Measurements from ENCODE around the gene ODC1.
A peak's percentile ranks its signal among the peaks of the same experiment; 100 is the strongest.

ODC1 gene

DNA sequence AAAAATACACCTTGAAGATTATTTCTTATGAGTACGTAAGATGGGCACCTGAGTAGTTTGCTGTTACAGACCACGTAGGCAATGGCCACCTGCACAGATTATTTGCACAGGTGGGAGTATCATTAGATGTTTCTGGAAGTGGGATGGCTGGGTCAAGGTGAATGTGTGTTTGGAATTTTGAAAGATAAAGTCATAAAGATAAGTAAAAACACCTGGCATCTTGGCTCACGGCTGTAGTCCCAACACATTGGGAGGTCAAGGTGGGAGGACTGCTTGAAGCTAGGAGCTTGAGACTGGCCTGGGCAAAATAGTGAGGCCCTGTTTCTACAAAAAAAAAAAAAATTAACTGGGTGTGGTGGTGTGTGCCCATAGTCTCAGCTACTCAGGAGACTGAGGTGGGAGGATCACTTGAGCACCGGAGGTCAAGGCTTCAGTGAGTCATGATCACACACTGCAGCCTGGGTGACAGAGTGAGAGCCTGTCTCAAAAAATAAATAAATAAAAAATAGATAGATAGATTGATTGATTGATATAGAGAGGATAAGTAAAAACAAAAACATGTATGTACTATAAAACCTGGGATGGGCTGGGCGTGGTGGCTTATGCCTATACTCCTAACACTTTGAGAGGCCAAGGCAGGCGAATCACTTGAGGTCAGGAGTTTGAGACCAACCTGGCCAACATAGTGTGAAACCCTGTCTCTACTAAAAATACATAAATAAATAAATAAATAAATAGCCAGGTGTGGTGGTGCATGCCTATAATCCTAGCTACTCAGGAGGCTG, 30.4 kb downstream of the ODC1 start:
- no peak for DNase-seq (ENCODE audit: low read depth in 1 of 2, low spot score in 1 of 2)

DNA sequence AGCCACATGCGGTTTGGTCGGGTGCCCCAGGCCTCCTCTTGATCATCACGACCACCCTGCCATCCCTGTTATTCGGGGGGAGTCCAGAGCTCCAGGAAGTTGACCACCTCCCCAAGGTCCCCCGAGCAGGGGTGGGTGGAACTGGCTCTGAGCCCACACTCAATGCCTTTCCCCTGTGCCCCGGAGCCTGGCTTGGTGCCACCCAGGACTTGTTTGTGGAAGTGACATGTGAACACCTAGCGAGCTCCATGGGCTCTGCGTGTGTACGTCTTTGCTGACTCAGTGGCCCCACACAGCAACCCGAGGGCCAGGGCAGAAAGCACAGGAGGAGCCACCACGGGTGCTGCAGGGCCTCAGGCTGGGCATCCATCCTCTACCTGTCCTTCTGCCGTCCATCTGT, 32.5 kb downstream of the ODC1 start:
- DNase-seq (ENCODE audit: low read depth in 1 of 2, low spot score in 1 of 2) = no peak

DNA sequence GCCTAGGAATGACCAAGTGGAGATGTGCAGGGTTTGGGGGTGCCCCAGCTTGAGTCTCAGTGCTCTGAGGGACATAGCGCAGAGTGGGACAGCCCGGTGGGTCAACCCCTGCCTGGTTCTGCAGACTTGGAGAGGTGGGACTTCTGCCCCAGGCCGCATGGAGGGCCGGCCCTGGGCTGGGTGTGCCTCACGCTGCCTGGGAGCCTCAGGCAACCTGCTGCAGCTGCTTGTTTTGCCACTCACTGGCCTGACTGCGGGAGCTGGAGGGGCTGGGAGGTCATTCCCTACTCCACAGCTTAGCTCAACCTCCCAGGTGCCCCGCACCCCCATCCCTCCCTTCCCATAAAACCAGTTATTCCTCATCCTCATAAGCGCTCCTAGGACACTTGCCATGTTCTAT, 33.1 kb downstream of the ODC1 start:
- no peak for DNase-seq (ENCODE audit: low read depth in 1 of 2, low spot score in 1 of 2)

DNA sequence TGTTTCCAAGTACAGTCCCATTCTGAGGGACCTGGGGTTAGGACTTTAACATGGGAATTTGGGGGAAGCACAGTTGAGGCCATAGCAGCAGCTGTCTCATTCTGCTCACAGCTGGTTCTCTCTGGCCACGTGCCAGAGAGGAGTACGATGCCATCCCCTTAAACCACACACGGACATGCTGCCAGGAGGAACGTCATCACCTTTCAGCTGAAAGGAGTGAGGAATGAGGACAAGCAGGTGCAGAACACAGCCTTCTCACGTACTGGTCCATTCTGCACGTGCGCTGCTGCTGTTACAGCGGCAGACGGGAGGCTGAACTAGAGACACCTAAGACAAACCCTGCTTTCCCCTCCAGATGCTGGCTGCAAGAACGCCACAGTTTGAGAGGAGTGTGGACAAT, 33.5 kb downstream of the ODC1 start:
- DNase-seq (ENCODE audit: low read depth in 1 of 2, low spot score in 1 of 2) = no peak

DNA sequence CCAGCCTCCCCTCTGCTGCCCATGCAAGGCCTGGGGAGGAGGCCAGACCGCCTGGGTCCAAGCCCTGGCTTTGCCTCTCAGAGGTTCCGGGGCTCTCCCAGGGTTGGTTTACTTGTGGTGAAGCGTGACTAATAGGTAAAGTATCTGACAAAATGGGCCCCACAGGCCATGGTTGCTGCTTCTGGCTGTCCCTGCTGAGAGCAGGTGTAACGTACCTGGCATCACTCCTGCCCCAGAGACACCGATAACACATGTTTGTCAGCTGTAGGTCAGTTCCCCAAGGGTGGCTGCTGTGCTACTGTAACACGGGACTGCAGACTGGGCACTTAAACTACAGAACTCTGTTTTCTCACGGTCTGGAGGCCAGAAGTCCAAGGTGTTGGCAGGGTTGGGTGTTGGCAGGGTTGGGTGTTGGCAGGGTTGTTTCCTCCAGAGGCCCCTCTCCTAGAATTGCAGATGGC, 34.1 kb downstream of the ODC1 start:
- no peak for DNase-seq (ENCODE audit: low read depth in 1 of 2, low spot score in 1 of 2)

DNA sequence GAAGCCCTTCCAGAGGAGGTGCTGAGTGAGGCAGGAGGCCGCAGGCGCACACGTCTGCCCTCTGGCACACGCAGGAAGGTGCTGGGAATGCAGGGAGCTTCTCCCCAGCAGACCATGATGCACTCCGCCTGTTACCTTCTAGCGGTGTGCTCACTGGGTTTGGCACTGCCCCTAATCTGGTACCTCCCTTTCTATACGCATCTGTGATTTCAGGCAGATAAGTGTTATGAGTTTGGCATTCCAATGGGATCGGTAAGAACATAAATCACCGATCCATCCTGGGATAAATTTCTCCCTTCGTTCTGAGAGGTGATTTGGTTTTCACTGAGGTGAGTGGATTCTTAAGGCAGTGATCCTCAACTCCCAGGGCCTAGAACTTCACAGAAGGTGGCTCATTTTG, 34.6 kb downstream of the ODC1 start:
- no peak for DNase-seq (ENCODE audit: low read depth in 1 of 2, low spot score in 1 of 2)

DNA sequence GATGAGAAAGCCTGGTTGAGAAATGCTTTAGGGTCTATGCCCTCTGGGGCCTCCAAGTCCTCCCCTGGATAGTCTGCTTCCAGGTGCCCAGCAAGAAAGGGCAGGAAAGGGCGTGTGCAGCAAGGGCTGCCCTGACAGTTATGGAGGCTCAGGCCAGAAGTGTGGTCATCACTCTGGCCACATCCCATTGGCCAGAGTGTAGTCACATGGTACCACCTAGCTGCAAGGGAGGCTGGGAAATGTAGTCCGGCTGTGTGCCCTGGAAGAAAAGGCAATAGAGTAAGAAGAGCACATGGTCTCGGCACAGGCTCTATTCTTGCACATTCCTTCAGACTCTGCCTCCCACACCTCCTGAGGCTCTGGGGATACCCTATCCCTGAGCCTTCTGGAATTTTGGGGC, 35.7 kb downstream of the ODC1 start:
- peak in 1 of 2 donors; percentile 15 for DNase-seq (ENCODE audit: low read depth in 1 of 2, low spot score in 1 of 2)

DNA sequence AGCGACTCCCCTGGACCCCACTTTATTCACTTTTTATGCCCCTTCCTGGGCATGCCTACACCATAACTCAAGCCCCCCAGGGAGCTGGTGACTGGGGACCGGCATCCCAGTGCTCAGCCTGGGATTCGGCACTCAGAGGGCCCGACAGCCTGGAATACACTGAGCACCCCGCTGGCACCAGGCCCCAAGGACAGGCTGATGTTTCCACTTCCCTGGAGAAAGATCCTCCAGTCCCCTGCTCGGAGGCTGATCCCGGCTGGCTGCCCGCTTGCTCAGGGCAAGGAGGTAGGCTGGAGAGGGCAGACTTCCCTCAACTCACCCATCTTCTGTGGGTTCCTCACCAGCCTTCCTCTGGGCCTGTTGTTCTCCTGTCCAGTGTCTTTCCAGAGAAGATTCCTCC, 36.6 kb downstream of the ODC1 start:
- no peak for DNase-seq (ENCODE audit: low read depth in 1 of 2, low spot score in 1 of 2)

DNA sequence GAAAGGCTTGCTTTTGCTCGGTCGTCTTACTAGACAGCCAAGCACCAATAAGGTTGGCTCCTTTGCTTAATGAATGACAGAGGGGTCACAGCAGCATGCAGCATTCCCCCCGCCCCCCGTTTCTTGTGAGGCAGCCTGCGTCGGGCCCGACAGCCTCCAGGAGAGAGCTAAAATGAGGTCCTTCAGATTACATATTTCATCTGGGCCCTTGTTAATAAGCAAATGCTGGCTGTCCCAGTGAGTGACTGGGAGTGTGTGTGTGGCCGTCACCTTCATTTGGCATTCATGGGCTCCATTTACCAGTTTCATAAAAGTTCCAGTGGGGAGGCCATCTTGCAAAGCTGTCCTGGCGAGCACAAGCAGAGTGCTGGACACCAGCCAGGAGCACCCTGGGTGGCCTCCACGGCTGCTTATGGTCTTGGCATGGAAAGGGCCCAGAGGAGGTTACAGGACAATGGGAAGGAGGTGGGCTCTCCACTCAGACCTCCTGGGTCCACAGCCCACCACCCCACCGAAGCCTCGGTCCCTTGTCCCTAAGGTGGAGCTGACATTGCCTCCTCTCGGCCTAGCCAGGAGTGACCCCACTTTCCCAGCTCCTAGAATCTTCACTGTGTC, 37.2 kb downstream of the ODC1 start:
- no peak for DNase-seq (ENCODE audit: low read depth in 1 of 2, low spot score in 1 of 2)

DNA sequence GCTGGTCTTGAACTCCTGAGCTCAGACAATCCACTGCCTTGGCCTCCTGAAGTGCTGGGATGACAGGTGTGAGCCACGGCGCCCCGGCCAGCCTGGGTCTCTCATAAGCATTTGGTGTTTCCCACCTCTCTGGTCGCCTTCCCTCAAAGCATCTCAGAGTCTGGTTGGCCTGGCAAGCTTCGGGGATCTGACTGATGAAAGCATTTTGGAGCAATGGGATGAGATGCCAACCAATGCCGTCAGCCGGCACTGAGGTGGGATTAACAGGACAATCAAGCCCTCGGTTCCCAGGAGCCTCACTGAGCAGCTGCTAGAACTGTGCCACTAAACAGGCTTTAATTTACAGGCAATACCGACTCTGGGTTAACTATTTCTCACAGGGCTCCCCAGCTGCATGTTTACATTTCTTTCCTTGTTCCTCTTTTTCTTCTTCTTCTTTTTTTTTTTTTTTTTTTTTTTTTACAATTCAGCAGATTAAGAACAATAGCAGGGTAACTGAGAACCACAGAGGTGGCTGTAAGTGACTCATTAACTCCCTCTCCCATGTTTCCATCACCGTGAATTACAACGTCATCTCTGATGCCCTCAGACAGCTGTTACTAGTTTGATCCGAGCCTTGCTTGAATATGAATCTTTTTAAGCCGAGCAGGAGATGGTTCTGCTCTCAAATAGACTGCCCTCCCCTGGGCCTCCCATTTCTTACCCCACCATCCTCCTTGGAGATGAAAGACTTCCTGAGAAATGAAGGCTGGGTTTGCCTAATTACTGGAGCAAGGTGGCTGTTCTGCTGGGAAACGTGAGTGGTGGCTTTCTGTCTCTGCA, 37.9 kb downstream of the ODC1 start:
- DNase-seq (ENCODE audit: low read depth in 1 of 2, low spot score in 1 of 2) = no peak

DNA sequence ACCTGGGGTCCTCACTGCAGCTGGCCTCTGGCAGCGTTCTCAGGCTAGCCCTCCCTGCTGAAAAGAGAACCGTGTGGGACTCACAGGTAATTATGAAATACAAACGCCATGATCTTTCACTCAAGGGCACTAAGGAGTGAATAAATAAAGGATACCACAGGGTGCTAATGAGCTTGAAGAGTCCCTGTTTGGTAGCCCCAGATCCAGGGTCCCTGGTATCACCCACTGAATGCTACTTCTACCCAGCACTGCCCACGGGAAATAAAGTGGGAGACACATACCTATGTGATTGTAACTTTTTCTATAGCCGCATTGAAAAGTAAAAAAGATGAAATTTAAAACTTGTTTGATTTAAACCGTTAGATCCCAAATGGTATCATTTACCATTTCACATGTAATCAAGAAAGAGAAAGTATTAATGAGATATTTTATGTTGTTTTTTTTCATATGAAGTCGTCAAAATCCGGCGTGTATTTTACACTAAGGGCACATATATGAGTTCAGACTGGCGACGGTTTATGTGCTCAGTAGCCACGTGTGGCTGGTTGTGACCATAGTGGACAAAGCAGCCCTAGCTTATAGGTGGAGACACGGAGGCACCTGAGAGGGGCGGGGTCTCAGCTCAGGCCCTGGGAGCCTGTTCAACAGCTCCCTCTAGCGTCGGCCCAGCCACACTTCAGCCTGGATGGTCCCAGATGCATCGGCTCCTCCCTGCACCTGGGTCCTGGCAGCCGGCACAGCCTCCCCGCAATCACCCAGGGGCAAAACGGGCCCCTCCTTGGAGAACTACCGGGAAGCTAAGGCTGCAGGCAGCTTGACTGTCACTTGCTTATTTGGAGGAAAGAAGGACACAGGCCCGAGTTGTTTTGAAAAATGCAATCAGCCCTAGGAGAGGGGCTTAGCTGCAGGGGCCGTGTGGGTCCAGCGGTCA, 39.2 kb downstream of the ODC1 start:
- peak; percentile 59 to 76 for DNase-seq (ENCODE audit: low read depth in 1 of 2, low spot score in 1 of 2)

DNA sequence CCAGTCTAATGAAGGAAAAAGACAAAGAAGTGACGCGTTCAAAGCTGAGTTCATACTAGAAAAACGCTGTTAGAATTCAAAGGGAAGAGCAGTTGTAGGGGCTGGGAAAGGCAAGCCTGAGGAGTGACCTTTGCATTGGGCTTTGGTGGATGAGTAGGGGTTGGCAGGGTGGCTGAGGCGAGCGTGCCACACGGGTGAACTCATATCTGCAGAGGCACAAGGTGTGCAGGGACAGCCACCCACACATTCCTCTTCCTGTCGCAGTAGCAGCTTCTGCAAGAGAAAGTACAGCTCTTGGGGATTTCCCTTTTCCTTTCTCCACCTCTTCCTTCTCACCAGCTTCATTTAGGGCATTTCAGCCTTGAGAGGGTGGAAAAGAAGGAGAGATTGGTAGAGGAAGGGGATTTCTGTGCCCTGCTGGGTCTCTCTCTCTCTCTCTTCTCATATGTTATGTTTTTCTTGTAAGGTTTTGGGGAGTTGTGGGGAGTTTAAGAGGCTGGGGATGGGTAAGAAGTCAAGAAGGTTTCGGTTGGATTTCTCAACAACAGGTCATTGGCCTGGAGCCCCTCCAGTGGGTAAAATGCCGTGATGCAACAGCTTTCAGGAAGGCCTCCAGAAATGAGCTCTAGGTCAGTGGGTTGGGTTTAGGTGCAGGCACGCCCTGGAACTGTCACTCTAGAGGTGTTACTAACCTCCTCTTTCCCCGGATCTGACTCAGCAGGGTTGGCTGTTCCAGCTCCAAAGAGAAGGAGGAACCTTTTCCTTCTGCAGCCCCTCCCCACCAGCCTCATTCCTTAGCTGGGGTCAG, 40.1 kb downstream of the ODC1 start:
- peak; percentile 28 to 64 for DNase-seq (ENCODE audit: low read depth in 1 of 2, low spot score in 1 of 2)

DNA sequence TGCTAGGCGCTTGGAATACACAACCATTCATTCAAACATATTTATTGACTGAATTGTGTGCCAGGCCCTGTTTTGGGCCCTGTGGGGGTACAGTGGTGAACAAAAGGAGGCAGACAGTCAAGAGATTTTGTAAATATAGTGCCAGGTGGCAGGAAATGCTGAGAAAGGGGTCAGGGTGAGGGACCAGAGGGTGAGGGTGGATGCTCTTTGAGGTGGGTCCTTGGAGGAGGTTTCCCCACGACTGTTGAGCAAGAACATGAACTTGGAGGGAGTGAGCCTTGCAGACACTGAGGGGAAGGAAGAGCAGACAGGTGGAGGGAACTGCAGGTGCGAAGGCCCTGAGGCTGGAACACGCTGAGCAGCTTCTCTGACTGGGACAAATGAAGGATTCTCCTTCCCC, 40.7 kb downstream of the ODC1 start:
- no peak for DNase-seq (ENCODE audit: low read depth in 1 of 2, low spot score in 1 of 2)

DNA sequence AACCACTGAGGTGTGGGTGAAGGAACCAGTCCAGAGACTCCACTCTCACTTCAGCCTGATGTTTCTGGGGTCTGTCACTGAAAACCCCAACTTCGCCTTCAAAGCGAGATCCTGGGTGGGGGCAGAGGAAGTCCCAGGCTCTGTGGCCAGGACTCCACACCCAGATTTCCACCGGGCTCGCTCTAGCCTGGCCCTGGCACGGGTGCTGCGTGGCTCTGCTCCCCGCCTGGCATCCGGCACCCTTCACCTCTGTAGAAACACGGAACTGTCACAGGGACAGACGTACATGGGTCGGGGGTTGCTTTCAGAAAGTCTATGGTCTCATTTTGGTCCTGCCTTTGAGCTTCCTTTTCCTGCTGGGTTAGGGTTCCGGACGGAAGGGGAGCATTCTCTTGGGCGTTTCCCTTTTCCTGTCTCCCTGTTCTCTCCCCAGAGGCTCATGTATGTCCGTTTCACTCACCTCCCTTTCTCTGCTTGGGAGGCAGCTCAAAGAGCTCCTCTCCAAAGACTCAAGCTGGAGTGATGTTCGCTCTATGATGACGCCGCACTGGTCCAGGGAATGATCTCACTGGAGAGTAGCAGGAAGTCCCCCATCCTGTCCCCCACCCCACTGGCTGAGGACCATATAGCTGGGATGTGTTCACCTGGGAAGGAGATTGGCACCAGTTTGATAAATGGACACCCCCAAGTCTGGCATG, 41.5 kb downstream of the ODC1 start:
- DNase-seq (ENCODE audit: low read depth in 1 of 2, low spot score in 1 of 2) = no peak

DNA sequence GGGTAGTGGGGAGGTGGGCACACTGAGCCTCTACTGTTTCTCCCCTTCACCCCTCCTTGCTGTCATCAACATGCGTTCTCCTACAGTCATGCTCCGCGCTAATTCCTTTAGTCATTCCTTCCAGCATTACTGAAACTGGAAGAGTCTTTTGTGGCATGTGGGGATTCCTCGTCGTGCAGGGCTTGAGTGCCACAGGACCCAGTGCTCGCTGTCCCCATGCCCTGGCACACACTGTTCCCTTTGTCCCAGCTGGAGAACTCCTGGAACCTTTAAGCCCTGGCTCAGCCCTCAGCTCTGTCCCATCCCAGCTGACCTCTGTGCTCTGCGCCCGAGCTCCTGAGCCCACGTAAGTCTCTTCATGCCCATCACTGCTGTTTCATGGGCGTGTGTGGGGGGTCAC, 42.1 kb downstream of the ODC1 start:
- DNase-seq (ENCODE audit: low read depth in 1 of 2, low spot score in 1 of 2) = no peak

DNA sequence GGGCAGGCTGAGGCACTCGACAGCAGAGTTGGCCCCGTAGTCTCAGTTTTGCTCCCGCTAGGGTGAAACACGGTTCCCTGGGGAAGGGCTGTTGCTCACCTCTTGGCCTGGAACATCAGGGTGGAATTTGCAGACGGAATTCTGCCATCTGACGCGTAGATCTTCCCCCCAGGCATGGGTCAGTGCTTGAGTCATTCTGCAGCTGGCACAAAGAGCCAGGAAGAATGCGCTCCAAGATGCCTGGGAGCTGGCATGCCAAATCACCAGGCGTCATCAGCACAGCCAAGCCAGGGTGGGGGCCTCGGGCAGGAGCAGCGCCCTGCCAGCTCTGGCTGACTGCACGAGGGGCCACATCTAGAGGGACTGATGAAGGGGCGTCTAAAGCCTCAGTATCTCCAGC, 42.7 kb downstream of the ODC1 start:
- no peak for DNase-seq (ENCODE audit: low read depth in 1 of 2, low spot score in 1 of 2)

DNA sequence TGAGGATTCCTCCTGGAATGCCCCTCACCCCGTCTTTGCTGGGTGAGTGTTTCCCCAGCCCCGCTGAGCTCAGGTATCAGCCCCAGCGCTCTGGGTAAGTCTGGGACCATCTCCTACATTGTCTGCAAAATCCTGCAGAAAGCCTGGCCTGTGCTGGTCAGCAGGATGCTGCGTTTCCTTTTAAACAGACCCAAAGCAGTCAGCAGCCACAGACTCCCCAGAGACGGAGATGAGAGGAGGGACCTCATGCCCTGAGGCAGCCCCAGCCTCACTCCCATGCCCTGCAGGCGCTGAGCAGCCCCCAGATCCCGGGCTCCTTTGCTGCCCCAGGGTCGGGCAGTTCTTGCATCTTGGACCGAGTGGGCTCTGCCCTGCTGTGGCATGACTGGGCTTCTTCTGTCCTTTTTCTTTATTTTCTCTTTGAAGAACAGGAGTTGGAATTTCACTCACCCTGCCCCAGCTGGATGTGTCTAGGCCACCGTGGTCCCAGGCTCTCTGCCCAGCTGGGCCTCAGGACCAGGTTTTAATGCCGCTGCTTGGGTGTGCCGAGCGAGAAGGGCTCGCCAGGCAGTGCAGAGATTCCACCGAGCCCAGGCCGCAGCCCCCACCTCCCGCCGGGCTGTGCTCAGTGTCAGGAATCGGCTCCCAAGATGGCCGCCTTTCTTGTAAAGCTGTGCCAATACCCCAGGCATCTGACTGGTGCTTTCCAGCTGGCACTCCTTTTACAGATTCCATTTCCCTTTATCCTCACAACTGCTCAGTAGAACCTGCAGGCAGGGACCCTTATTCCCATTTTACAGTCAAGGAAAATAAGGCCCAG, 43.6 kb downstream of the ODC1 start:
- no peak for DNase-seq (ENCODE audit: low read depth in 1 of 2, low spot score in 1 of 2)

DNA sequence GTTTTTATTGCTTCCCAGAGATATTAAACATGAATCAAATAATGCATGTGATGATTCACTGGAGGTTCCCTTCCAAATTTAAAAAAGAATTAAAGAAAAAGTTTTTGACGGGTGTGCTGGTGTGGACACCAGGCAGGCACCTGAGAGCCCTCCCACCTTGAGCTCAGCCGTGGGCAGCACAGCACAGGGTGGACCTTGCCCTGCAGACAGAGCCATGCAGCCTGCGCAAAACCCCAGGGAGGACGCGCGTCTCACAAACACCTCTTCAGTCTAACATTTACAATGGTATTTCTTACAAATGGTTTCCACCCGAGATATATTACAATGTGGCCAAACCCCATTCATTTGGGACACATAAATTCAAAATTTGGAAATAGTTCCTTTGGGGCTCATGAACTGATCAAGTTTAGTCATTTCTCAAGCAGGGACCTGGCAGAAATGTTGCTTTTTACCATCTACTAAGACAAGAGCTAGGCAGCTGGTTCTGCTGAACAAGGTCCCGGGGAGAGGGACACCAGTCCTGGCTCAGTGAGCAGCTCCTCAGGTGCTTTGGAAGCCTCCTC, 45.4 kb downstream of the ODC1 start:
- no peak for DNase-seq (ENCODE audit: low read depth in 1 of 2, low spot score in 1 of 2)
